Gastrocnemius medialis (tissue), 4 donors: ENCODE data around the gene SENP3. TPM values are rescaled to one million over a fixed set of nuclear protein-coding genes. Genes with fewer than 3 reads are reported as not detected.

Experiments used
- ATAC-seq, 2 donors: fragments of 150-250 bp; one replicate each; pipeline ENCODE4 v1.9.1; 2016
- DNase-seq, 2 donors: peaks; one replicate each; pipeline ENCODE4 v3.0.0-alpha.2; 2019
- H3K27ac ChIP-seq, 4 donors: fragments of 200-600 bp; sonication (generic); 1 replicate in 1 of 4; 2 replicates in 3 of 4; pipeline ENCODE4 v1.5.1; 2016 to 2018; ENCODE audit warnings: mild to moderate bottlenecking in 2 of 4, moderate library complexity in 1 of 4
- H3K27me3 ChIP-seq, 3 donors: fragments of 200-600 bp; sonication (generic) in 2 of 3; 1 replicate in 1 of 3; 2 replicates in 2 of 3; pipeline versions ENCODE4 v1.5.1 to v1.6.0; 2016 to 2019; ENCODE audit warnings: mild to moderate bottlenecking in 1 of 3, moderate library complexity in 1 of 3
- H3K36me3 ChIP-seq, 2 donors: fragments of 200-600 bp; sonication (generic) in 1 of 2; one replicate each; pipeline ENCODE4 v1.5.1; 2017 to 2018
- H3K4me1 ChIP-seq, 2 donors: fragments of 200-600 bp; sonication (generic) in 1 of 2; one replicate each; pipeline ENCODE4 v1.5.1; 2016 to 2017; ENCODE audit warnings: mild to moderate bottlenecking in 2 of 2
- H3K4me3 ChIP-seq, 4 donors: fragments of 200-600 bp; sonication (generic) in 3 of 4; 1 replicate in 1 of 4; 2 replicates in 3 of 4; pipeline ENCODE4 v1.5.1; 2016 to 2019; ENCODE audit warnings: mild to moderate bottlenecking in 2 of 4
- H3K9me3 ChIP-seq, 3 donors: fragments of 200-600 bp; sonication (generic) in 2 of 3; 1 replicate in 1 of 3; 2 replicates in 2 of 3; pipeline ENCODE4 v1.5.1; 2016 to 2019
- CTCF ChIP-seq, 5 experiments: fragments of 450-650 bp in 3 of 5; fragments of 200-600 bp in 2 of 5; sonication (generic) in 2 of 5; IDR thresholded peaks in 4 of 5; conservative IDR thresholded peaks in 1 of 5; 1 replicate in 4 of 5; 2 replicates in 1 of 5; pipeline ENCODE4 v1.5.1; 2016 to 2019; ENCODE audit warnings: antibody characterized with exemption in 5 of 5, mild to moderate bottlenecking in 3 of 5, moderate library complexity in 3 of 5
- POLR2A ChIP-seq, 2 donors: fragments of 450-650 bp; IDR thresholded peaks; one replicate each; pipeline ENCODE4 v1.6.1; 2017; ENCODE audit warnings: antibody characterized with exemption in 2 of 2, mild to moderate bottlenecking in 2 of 2, moderate library complexity in 2 of 2
- in situ Hi-C, 4 donors: fragments of 200-750 bp; cut with MboI; loops; one replicate each; pipeline versions ENCODE4 v1.15.0 to v1.8.0; 2017; ENCODE audit warnings: low sequenced_read_pairs in 4 of 4
- intact Hi-C: fragments of 100-400 bp; cut with DNase I; formaldehyde crosslinking; loops from one replicate; pipeline ENCODE4 v1.15.1; 2023; ENCODE audit warnings: low total_unique reads
- total RNA-seq, 4 donors: library from RNA; depleted of rRNA; stranded (reverse); fragments of >200 nt; gene quantifications; one replicate each; pipeline versions ENCODE4 v1.1.0 to v1.2.3, GENCODE V29; 2016

Gene SENP3
- total RNA-seq, 4 donors from 2014 or later, result 63.6 to 71.5 (median 68.8) TPM

- Histone ChIP-seq H3K27me3 (no peaks in the 10 kb centered on the region), H3K27ac (peak overlapping the region; percentile 88 to 98 (median 91)), H3K9me3 (no peaks in the 10 kb centered on the region), H3K4me1 (peaks cover 33 to 36% of the 10 kb centered on the region in 2 donors), H3K4me3 (peak overlapping the region; percentile 52 to 71 (median 58)), H3K36me3 (peaks cover 0 to 7% of the 10 kb centered on the region in 2 donors)
- in situ Hi-C loops (no loop called here), intact Hi-C loops (loop anchor here (1.0 to 2.0 kb wide), 5 partner anchors 12 to 131 kb away; partner anchors contain the start of genes POLR2A, SAT2, SENP3 and WRAP53)
- no peak for DNase-seq
- ATAC-seq, result peak in 1 of 2 donors; percentile 86
- TF ChIP-seq CTCF (IDR thresholded peaks at IDR 0.05 in 4 of 5, conservative IDR thresholded peaks at IDR 0.05 in 1 of 5), result no peak
- no peak for TF ChIP-seq POLR2A (IDR thresholded peaks at IDR 0.05)
These were observed 53.6 kb downstream of the SENP3 start for GRCh38 chr17:7615265-7615747.

GRCh38 chr17:7618608-7619007 lies 56.9 kb downstream of the SENP3 start:
- Histone ChIP-seq H3K27me3 (no peaks in the 10 kb centered on the region), H3K4me3 (no peak overlapping the region), H3K4me1 (peaks cover 4% of the 10 kb centered on the region in 2 donors), H3K36me3 (no peaks in the 10 kb centered on the region), H3K9me3 (no peaks in the 10 kb centered on the region), H3K27ac (no peak overlapping the region)
- intact Hi-C loops, result no loop called here
- TF ChIP-seq CTCF (IDR thresholded peaks at IDR 0.05 in 4 of 5, conservative IDR thresholded peaks at IDR 0.05 in 1 of 5), result no peak
- no peak for TF ChIP-seq POLR2A (IDR thresholded peaks at IDR 0.05)
- in situ Hi-C loops, result no loop called here
- ATAC-seq, result no peak
- DNase-seq, result no peak

GRCh38 chr17:7620835-7621234 lies 59.1 kb downstream of the SENP3 start:
- DNase-seq (no peak), ATAC-seq (no peak)
- Histone ChIP-seq H3K4me3 (no peak overlapping the region), H3K36me3 (peaks cover 0 to 3% of the 10 kb centered on the region in 2 donors), H3K27me3 (no peaks in the 10 kb centered on the region), H3K4me1 (no peaks in the 10 kb centered on the region), H3K9me3 (no peaks in the 10 kb centered on the region), H3K27ac (no peak overlapping the region)
- intact Hi-C loops (no loop called here), in situ Hi-C loops (no loop called here)
- TF ChIP-seq POLR2A (IDR thresholded peaks at IDR 0.05), result no peak

Other genes starting within 250 kb of the SENP3 start
- gene GPS2, start 246.6 kb upstream of the SENP3 start, total RNA-seq, result 100 to 1,000 TPM; 135 to 240 (median 169) TPM
- 10 to 100 TPM; 21.8 to 26.7 (median 23.5) TPM for gene NEURL4, start 232.6 kb upstream of the SENP3 start, total RNA-seq
- 10 to 100 TPM in 1 of 4 donors, 1 to 10 TPM in 1, under 1 TPM in 2; 0.22 to 16.3 (median 1.7) TPM for gene ACAP1, start 225.4 kb upstream of the SENP3 start, total RNA-seq
- gene KCTD11, start 209.8 kb upstream of the SENP3 start, total RNA-seq, result 1 to 10 TPM; 3.6 to 7.0 (median 4.6) TPM
- gene TMEM95, start 206.8 kb upstream of the SENP3 start, total RNA-seq, result not detected
- 1 to 10 TPM in 1 of 4 donors, under 1 TPM in 1, not detected in 2; 0.13 to 2.2 TPM for gene TNK1, start 180.8 kb upstream of the SENP3 start, total RNA-seq
- gene PLSCR3, start 167.4 kb upstream of the SENP3 start, total RNA-seq, result 10 to 100 TPM in 3 of 4 donors, 1 to 10 TPM in 1; 8.9 to 20.3 (median 14.4) TPM
- 10 to 100 TPM; 28.9 to 65.6 (median 50.2) TPM for gene TMEM256, start 157.8 kb upstream of the SENP3 start, total RNA-seq
- gene NLGN2, start 154.1 kb upstream of the SENP3 start, total RNA-seq, result 1 to 10 TPM; 4.2 to 6.6 (median 4.4) TPM
- gene SPEM1, start 141.6 kb upstream of the SENP3 start, total RNA-seq, result not detected
- gene SPEM2, start 136.3 kb upstream of the SENP3 start, total RNA-seq, result not detected
- not detected for gene SPEM3, start 133.1 kb upstream of the SENP3 start, total RNA-seq
- 1 to 10 TPM in 3 of 4 donors, under 1 TPM in 1; 0.92 to 3.9 (median 2.3) TPM for gene TMEM102, start 126.5 kb upstream of the SENP3 start, total RNA-seq
- gene FGF11, start 122.4 kb upstream of the SENP3 start, total RNA-seq, result 1 to 10 TPM; 1.2 to 7.4 (median 4.1) TPM
- gene CHRNB1, start 116.9 kb upstream of the SENP3 start, total RNA-seq, result 100 to 1,000 TPM in 2 of 4 donors, 10 to 100 TPM in 2; 82.3 to 202 (median 101) TPM
- 10 to 100 TPM; 24.2 to 43.1 (median 31.2) TPM for gene ZBTB4, start 82.3 kb upstream of the SENP3 start, total RNA-seq
- not detected for gene SLC35G6, start 80.5 kb upstream of the SENP3 start, total RNA-seq
- gene POLR2A, start 77.6 kb upstream of the SENP3 start, total RNA-seq, result 10 to 100 TPM; 20.3 to 56.9 (median 39.3) TPM
- 10 to 100 TPM in 3 of 4 donors, 1 to 10 TPM in 1; 7.9 to 26.1 (median 16.9) TPM for gene TNFSF12, start 12.9 kb upstream of the SENP3 start, total RNA-seq
- gene TNFSF13, start 3.2 kb upstream of the SENP3 start, total RNA-seq, result 1 to 10 TPM; 2.8 to 8.4 (median 5.0) TPM
- 10 to 100 TPM; 10.1 to 66.5 (median 20.3) TPM for gene CD68, start 17.7 kb downstream of the SENP3 start, total RNA-seq
- 100 to 1,000 TPM in 2 of 4 donors, 10 to 100 TPM in 2; 55.9 to 157 (median 101) TPM for gene MPDU1, start 21.9 kb downstream of the SENP3 start, total RNA-seq
- 1 to 10 TPM in 2 of 4 donors, under 1 TPM in 1, not detected in 1; 0.66 to 1.3 (median 1.1) TPM for gene SOX15, start 28.2 kb downstream of the SENP3 start, total RNA-seq
- 100 to 1,000 TPM; 100 to 174 (median 140) TPM for gene FXR2, start 53.0 kb downstream of the SENP3 start, total RNA-seq
- gene SAT2, start 65.9 kb downstream of the SENP3 start, total RNA-seq, result 10 to 100 TPM; 38.4 to 79.4 (median 60.4) TPM
- gene SHBG, start 68.2 kb downstream of the SENP3 start, total RNA-seq, result not detected
- under 1 TPM; 0.10 to 0.81 (median 0.21) TPM for gene ATP1B2, start 89.0 kb downstream of the SENP3 start, total RNA-seq
- gene TP53, start 125.6 kb downstream of the SENP3 start, total RNA-seq, result 10 to 100 TPM; 14.1 to 17.0 (median 15.4) TPM
- gene WRAP53, start 126.6 kb downstream of the SENP3 start, total RNA-seq, result 1 to 10 TPM; 2.6 to 5.8 (median 3.7) TPM
- gene EFNB3, start 143.3 kb downstream of the SENP3 start, total RNA-seq, result under 1 TPM in 3 of 4 donors, not detected in 1; 0.13 to 0.46 (median 0.31) TPM
- not detected for gene DNAH2, start 155.8 kb downstream of the SENP3 start, total RNA-seq